Measurements from ENCODE around the gene UBE2G2. TPM values are rescaled to one million over a fixed set of nuclear protein-coding genes. Genes with fewer than 3 reads are reported as not detected.
A peak's percentile ranks its signal among the peaks of the same experiment; 100 is the strongest.

UBE2G2 gene
- total and polyA plus RNA-seq, 4 donors: 27.4 to 83.5 (median 40.9) TPM

DNA sequence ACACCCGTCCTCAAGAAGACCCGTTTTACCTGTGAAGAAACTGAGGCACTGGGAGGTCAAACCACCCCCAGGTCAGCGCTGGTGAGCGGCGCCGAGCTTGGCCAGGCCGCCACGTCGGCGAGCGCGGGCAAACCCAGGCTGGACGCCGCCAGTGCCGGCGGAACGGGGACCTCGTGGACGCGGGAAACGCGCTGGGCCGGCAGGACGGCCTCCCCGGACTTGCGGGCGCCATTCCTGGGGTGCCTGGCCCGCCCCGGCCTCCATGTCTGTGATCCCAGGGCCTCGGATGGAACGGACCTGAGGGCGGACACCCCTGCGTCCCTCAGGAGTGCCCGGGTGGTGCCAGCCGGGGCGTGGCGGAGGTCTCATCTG lies 17.0 kb upstream of the UBE2G2 start (continued):
- TF ChIP-seq NR2F2 (IDR thresholded peaks at IDR 0.05): no peak
- TF ChIP-seq, protein P1, sequence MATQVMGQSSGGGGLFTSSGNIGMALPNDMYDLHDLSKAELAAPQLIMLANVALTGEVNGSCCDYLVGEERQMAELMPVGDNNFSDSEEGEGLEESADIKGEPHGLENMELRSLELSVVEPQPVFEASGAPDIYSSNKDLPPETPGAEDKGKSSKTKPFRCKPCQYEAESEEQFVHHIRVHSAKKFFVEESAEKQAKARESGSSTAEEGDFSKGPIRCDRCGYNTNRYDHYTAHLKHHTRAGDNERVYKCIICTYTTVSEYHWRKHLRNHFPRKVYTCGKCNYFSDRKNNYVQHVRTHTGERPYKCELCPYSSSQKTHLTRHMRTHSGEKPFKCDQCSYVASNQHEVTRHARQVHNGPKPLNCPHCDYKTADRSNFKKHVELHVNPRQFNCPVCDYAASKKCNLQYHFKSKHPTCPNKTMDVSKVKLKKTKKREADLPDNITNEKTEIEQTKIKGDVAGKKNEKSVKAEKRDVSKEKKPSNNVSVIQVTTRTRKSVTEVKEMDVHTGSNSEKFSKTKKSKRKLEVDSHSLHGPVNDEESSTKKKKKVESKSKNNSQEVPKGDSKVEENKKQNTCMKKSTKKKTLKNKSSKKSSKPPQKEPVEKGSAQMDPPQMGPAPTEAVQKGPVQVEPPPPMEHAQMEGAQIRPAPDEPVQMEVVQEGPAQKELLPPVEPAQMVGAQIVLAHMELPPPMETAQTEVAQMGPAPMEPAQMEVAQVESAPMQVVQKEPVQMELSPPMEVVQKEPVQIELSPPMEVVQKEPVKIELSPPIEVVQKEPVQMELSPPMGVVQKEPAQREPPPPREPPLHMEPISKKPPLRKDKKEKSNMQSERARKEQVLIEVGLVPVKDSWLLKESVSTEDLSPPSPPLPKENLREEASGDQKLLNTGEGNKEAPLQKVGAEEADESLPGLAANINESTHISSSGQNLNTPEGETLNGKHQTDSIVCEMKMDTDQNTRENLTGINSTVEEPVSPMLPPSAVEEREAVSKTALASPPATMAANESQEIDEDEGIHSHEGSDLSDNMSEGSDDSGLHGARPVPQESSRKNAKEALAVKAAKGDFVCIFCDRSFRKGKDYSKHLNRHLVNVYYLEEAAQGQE (IDR thresholded peaks at IDR 0.05): no peak

DNA sequence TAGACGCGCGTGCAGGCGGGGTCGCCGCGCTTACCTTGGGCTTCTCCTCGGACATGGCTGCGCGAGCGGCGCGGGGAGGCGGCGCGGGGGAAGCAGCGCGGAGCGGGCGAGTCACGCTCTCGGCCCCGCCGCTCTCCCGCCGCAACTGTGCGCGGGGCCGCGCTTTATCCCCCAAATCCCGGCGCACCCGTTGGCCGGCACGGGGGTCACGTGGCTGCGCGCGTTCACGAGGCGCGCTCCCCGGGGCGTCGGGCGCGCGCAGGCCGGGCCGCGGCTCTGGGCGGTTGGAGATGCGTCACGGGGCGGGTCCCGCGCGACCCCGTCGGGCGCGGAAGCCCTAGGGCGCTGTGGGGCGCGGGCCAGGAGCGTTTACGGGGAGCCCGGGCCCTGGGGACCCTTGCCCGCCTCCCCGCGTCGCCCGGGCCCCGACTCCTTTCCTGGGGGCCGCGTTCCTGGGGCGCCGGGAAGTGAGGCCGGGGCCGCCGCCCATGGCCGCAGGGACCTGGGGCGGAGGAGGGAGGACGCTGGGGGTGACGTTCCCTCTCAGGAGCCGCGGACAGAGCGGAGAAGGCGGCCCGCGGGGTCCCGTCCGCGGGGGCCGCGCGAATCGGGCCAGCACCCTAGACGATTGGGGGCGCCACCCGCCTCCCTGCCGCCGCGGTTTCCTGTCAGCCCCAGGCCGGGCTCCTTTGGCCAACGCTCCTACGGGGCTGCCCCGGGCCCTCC lies 16.5 kb upstream of the UBE2G2 start, which contains the start of gene SUMO3:
Gene SUMO3 (minus strand): TSS at position 149 of the 726 bp plus-strand sequence. CDS start 94 bp downstream, at position 55.
- peak within 1 kb of the TSS; percentile 70 to 85 for H3K27ac ChIP-seq (ENCODE audit: low read depth in 1 of 2, low read length in 2 of 2)
- peaks cover 6 to 14% (median 12%) of the 10 kb centered on the region in 4 donors for H3K4me1 ChIP-seq (ENCODE audit: control insufficient read depth in 4 of 4, insufficient read depth in 4 of 4, low read length in 3 of 4)
- peaks cover 0 to 4% (median 1%) of the 10 kb centered on the region in 4 donors for H3K36me3 ChIP-seq (ENCODE audit: control insufficient read depth in 4 of 4, insufficient read depth in 3 of 4, low read depth in 1 of 4, low read length in 3 of 4)
- H3K4me3 ChIP-seq (ENCODE audit: low read depth in 1 of 3, low read length in 3 of 3): peak within 1 kb of the TSS; percentile 38 to 76 (median 71)
- peak; percentile 84 for DNase-seq (ENCODE audit: low spot score)
- peaks cover 0 to 6% (median 3%) of the 10 kb centered on the region in 4 donors for H3K9me3 ChIP-seq (ENCODE audit: control insufficient read depth in 4 of 4, low read length in 3 of 4)
- 1% methylated on average over 108 of the region's 108 CpGs for WGBS
- peak within 1 kb of the TSS in 1 of 2 donors; percentile 74 for H3K9ac ChIP-seq (ENCODE audit: low read depth in 1 of 2, low read length in 2 of 2)
- H3K27me3 ChIP-seq (ENCODE audit: control insufficient read depth in 4 of 4, insufficient read depth in 4 of 4, low read length in 3 of 4): no peaks in the 10 kb centered on the region
- no peak for TF ChIP-seq YY1 (IDR thresholded peaks at IDR 0.05)
- TF ChIP-seq NR2F2 (IDR thresholded peaks at IDR 0.05): no peak
- no peak for TF ChIP-seq GABPA (IDR thresholded peaks at IDR 0.05 in 1 of 2, conservative IDR thresholded peaks at IDR 0.05 in 1 of 2)
- no peak for TF ChIP-seq TAF1 (conservative IDR thresholded peaks at IDR 0.05)
- TF ChIP-seq, protein P2, sequence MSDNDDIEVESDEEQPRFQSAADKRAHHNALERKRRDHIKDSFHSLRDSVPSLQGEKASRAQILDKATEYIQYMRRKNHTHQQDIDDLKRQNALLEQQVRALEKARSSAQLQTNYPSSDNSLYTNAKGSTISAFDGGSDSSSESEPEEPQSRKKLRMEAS (IDR thresholded peaks at IDR 0.05): no peak
- TF ChIP-seq, protein P1 (IDR thresholded peaks at IDR 0.05): no peak
- TF ChIP-seq, protein P3, sequence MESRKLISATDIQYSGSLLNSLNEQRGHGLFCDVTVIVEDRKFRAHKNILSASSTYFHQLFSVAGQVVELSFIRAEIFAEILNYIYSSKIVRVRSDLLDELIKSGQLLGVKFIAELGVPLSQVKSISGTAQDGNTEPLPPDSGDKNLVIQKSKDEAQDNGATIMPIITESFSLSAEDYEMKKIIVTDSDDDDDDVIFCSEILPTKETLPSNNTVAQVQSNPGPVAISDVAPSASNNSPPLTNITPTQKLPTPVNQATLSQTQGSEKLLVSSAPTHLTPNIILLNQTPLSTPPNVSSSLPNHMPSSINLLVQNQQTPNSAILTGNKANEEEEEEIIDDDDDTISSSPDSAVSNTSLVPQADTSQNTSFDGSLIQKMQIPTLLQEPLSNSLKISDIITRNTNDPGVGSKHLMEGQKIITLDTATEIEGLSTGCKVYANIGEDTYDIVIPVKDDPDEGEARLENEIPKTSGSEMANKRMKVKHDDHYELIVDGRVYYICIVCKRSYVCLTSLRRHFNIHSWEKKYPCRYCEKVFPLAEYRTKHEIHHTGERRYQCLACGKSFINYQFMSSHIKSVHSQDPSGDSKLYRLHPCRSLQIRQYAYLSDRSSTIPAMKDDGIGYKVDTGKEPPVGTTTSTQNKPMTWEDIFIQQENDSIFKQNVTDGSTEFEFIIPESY (IDR thresholded peaks at IDR 0.05): no peak
- TF ChIP-seq, protein P4, sequence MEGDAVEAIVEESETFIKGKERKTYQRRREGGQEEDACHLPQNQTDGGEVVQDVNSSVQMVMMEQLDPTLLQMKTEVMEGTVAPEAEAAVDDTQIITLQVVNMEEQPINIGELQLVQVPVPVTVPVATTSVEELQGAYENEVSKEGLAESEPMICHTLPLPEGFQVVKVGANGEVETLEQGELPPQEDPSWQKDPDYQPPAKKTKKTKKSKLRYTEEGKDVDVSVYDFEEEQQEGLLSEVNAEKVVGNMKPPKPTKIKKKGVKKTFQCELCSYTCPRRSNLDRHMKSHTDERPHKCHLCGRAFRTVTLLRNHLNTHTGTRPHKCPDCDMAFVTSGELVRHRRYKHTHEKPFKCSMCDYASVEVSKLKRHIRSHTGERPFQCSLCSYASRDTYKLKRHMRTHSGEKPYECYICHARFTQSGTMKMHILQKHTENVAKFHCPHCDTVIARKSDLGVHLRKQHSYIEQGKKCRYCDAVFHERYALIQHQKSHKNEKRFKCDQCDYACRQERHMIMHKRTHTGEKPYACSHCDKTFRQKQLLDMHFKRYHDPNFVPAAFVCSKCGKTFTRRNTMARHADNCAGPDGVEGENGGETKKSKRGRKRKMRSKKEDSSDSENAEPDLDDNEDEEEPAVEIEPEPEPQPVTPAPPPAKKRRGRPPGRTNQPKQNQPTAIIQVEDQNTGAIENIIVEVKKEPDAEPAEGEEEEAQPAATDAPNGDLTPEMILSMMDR (IDR thresholded peaks at IDR 0.05; ENCODE audit: low read depth, low read length, missing input control): no peak
